GOT3 (cell line): Measurements from ENCODE around the gene ENC1.

ENCODE experiments used
- DNase-seq: peaks from one replicate; lab custom pipeline; 2025; ENCODE audit warnings: mixed read lengths; lab: John Stamatoyannopoulos, UW

Gene ENC1

GRCh38 chr5:74608736-74609601 lies 31.6 kb downstream of the ENC1 start:
- DNase-seq: no peak

GRCh38 chr5:74605759-74606158 lies 34.8 kb downstream of the ENC1 start:
- no peak for DNase-seq

- DNase-seq: no peak
Measured at GRCh38 chr5:74603376-74603775, 37.2 kb downstream of the ENC1 start.

- DNase-seq: no peak
Measured at GRCh38 chr5:74599148-74599547, 41.4 kb downstream of the ENC1 start.

- DNase-seq: no peak
Measured at GRCh38 chr5:74598731-74599130, 41.8 kb downstream of the ENC1 start.

- no peak for DNase-seq
Measured at GRCh38 chr5:74596927-74597326, 43.6 kb downstream of the ENC1 start.

- DNase-seq: no peak
Measured at GRCh38 chr5:74595143-74595925, 45.2 kb downstream of the ENC1 start.

- DNase-seq: no peak
Measured at GRCh38 chr5:74594137-74595040, 46.1 kb downstream of the ENC1 start.

GRCh38 chr5:74589204-74590056 lies 51.1 kb downstream of the ENC1 start:
- DNase-seq: no peak

GRCh38 chr5:74588415-74588814 lies 52.1 kb downstream of the ENC1 start:
- no peak for DNase-seq

- no peak for DNase-seq
Measured at GRCh38 chr5:74587890-74588289, 52.6 kb downstream of the ENC1 start.

- no peak for DNase-seq
Measured at GRCh38 chr5:74587300-74587699, 53.2 kb downstream of the ENC1 start.

GRCh38 chr5:74586856-74587255 lies 53.7 kb downstream of the ENC1 start:
- no peak for DNase-seq

GRCh38 chr5:74582853-74583252 lies 57.7 kb downstream of the ENC1 start:
- no peak for DNase-seq

GRCh38 chr5:74581988-74582365 lies 58.6 kb downstream of the ENC1 start:
- no peak for DNase-seq

- DNase-seq: no peak
Measured at GRCh38 chr5:74580729-74581109, 59.8 kb downstream of the ENC1 start.

- DNase-seq: no peak
Measured at GRCh38 chr5:74579215-74579614, 61.3 kb downstream of the ENC1 start.

GRCh38 chr5:74578356-74579044 lies 62.0 kb downstream of the ENC1 start:
- DNase-seq: no peak
